Gastroesophageal sphincter (tissue), 4 donors: ENCODE measurements around the gene BAD. TPM values are rescaled to one million over a fixed set of nuclear protein-coding genes. Genes with fewer than 3 reads are reported as not detected.
A peak's percentile ranks its signal among the peaks of the same experiment; 100 is the strongest.
"Not testable (repeated sequence)": the region's sequence is repeated elsewhere in the genome, so short reads cannot be mapped to it uniquely, and the experiment has no call there.

Experiments
- ATAC-seq: fragments of 150-250 bp; one replicate; pipeline ENCODE4 v1.9.1; 2016; ENCODE audit warnings: mild to moderate bottlenecking, moderate library complexity
- H3K27ac ChIP-seq, 4 donors: fragments of 200-600 bp; sonication (generic) in 3 of 4; 1 replicate in 3 of 4; 2 replicates in 1 of 4; pipeline ENCODE4 v1.5.1; 2016 to 2019
- H3K27me3 ChIP-seq: fragments of 200-600 bp; sonication (generic); one replicate; pipeline ENCODE4 v1.5.1; 2019
- H3K36me3 ChIP-seq, 2 donors: fragments of 200-600 bp; sonication (generic); one replicate each; pipeline ENCODE4 v1.5.1; 2019; ENCODE audit warnings: control low read depth in 1 of 2
- H3K4me1 ChIP-seq, 3 donors: fragments of 200-600 bp; sonication (generic); 1 replicate in 2 of 3; 2 replicates in 1 of 3; pipeline ENCODE4 v1.5.1; 2016 to 2019; ENCODE audit warnings: control low read depth in 2 of 3
- H3K4me3 ChIP-seq, 2 donors: fragments of 200-600 bp; sonication (generic); one replicate each; pipeline ENCODE4 v1.5.1; 2019; ENCODE audit warnings: mild to moderate bottlenecking in 1 of 2, moderate library complexity in 1 of 2
- H3K9me3 ChIP-seq, 3 donors: fragments of 200-600 bp; sonication (generic); one replicate each; pipeline ENCODE4 v1.5.1; 2017 to 2019; ENCODE audit warnings: control low read depth in 2 of 3
- EP300 ChIP-seq: sonication (generic); formaldehyde crosslinking; IDR thresholded peaks from one replicate; pipeline ENCODE4 v1.6.1; 2017; ENCODE audit warnings: antibody characterized with exemption, mild to moderate bottlenecking
- POLR2A ChIP-seq, 2 donors: fragments of 450-650 bp; IDR thresholded peaks; one replicate each; pipeline ENCODE4 v1.6.1; 2017; ENCODE audit warnings: antibody characterized with exemption in 2 of 2, mild to moderate bottlenecking in 2 of 2, moderate library complexity in 1 of 2
- POLR2AphosphoS5 ChIP-seq: sonication (generic); formaldehyde crosslinking; IDR thresholded peaks from one replicate; pipeline ENCODE4 v1.6.1; 2017; ENCODE audit warnings: antibody characterized with exemption
- WGBS, 2 donors: methylation state at CpG; one replicate each; pipeline ENCODE4 v1.1.5; 2018; ENCODE audit warnings: low coverage in 1 of 2; 5-methylcytosine and 5-hydroxymethylcytosine counted together
- total RNA-seq, 4 donors: library from RNA; depleted of rRNA; stranded (reverse); fragments of >200 nt; gene quantifications; one replicate each; pipeline ENCODE4 v1.1.0, GENCODE V29; 2016
- TF ChIP-seq, protein P1 (sequence below), 4 experiments: fragments of 200-600 bp in 2 of 4; fragments of 450-650 bp in 2 of 4; sonication (generic) in 1 of 4; IDR thresholded peaks; one replicate each; pipeline ENCODE4 v1.5.1; 2017 to 2019; ENCODE audit warnings: antibody characterized with exemption in 4 of 4, mild to moderate bottlenecking in 2 of 4, moderate library complexity in 2 of 4

Gene BAD
- total RNA-seq, 4 donors from 2014 or later = 97.1 to 156 (median 135) TPM

DNA sequence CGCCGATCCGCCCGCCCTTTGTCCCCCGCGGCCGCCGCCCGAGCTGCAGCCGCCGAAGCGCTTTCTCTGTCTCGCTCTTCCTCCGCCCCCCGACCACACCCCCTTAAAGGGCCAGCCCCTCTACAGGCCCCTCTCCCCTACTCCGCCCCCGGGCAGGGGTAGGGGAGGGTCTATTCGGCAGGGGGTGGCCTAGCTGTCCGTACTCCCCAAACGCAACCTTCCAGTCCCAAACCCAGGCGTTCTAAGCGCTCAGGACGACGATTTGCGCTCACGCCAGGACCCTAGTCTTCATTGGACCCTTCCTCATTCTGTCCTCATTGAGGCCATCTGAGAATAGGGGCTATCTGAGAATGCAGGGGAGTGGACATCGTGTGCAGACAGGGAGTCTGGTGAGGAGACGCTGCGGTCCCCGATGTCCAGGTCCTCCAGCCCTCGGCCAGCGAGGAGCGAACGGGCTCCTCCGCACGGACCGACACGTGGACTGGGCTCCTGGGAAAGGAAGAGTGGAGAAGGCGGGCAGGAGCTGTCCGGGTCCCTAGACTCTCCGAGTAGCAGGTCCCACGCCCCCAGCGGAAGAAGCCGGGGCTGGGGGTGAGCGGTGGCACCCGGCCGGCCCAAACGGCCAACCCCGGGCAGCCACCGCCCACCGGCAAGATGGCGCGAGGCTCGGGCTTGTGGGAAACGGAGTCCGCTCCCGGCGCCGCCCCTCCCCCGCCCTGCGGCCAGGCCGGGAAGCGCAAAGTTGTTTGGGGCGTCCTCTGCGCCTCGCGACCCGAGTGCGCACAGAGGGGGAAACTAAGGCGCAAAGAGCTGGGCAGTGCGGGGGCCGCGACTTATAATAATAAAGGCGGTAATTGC, 37.4 kb downstream of the BAD start, which contains the start of gene PPP1R14B:
PPP1R14B (minus strand) TSS at position 73 of the 858 bp plus-strand sequence. CDS start 270 bp downstream, outside the sequence.
- WGBS, 2 donors = no CpG with 5 or more reads among the region's 74 CpGs
- peak; percentile 69 for ATAC-seq
- peaks cover 0 to 59% (median 44%) of the 10 kb centered on the region in 3 donors for H3K4me1 ChIP-seq
- no peaks in the 10 kb centered on the region for H3K27me3 ChIP-seq
- peak within 1 kb of the TSS; percentile 75 to 92 (median 88) for H3K27ac ChIP-seq
- peaks cover 0 to 15% of the 10 kb centered on the region in 2 donors for H3K36me3 ChIP-seq
- H3K9me3 ChIP-seq = no peaks in the 10 kb centered on the region
- TF ChIP-seq POLR2A (IDR thresholded peaks at IDR 0.05) (peak in 1 of 2 donors; percentile 33), EP300 (no peak), POLR2AphosphoS5 (peak; percentile 34)
- TF ChIP-seq, protein P1, sequence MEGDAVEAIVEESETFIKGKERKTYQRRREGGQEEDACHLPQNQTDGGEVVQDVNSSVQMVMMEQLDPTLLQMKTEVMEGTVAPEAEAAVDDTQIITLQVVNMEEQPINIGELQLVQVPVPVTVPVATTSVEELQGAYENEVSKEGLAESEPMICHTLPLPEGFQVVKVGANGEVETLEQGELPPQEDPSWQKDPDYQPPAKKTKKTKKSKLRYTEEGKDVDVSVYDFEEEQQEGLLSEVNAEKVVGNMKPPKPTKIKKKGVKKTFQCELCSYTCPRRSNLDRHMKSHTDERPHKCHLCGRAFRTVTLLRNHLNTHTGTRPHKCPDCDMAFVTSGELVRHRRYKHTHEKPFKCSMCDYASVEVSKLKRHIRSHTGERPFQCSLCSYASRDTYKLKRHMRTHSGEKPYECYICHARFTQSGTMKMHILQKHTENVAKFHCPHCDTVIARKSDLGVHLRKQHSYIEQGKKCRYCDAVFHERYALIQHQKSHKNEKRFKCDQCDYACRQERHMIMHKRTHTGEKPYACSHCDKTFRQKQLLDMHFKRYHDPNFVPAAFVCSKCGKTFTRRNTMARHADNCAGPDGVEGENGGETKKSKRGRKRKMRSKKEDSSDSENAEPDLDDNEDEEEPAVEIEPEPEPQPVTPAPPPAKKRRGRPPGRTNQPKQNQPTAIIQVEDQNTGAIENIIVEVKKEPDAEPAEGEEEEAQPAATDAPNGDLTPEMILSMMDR (IDR thresholded peaks at IDR 0.05) = peak in 3 of 4 experiments; percentile 37 to 48 (median 45)
- H3K4me3 ChIP-seq = peak within 1 kb of the TSS; percentile 55 to 69

DNA sequence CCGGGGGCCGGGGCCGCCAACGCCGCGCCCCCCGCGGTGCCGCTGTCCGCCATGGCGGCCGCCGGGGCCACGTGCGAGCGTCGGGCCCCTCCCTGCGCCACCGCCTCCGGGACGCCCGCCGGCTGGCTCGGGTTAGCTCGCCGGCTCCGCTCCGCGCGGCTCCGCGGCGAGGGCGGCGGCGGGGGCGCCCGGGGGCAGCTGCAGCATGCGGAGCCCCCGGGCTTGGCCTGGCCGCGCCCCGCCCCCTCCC, 37.9 kb downstream of the BAD start:
- Histone ChIP-seq H3K27ac (peak overlapping the region in 3 of 4 donors; percentile 87 to 92 (median 88)), H3K4me3 (peak overlapping the region; percentile 55 to 69)
- WGBS, 2 donors = no CpG with 5 or more reads among the region's 43 CpGs

DNA sequence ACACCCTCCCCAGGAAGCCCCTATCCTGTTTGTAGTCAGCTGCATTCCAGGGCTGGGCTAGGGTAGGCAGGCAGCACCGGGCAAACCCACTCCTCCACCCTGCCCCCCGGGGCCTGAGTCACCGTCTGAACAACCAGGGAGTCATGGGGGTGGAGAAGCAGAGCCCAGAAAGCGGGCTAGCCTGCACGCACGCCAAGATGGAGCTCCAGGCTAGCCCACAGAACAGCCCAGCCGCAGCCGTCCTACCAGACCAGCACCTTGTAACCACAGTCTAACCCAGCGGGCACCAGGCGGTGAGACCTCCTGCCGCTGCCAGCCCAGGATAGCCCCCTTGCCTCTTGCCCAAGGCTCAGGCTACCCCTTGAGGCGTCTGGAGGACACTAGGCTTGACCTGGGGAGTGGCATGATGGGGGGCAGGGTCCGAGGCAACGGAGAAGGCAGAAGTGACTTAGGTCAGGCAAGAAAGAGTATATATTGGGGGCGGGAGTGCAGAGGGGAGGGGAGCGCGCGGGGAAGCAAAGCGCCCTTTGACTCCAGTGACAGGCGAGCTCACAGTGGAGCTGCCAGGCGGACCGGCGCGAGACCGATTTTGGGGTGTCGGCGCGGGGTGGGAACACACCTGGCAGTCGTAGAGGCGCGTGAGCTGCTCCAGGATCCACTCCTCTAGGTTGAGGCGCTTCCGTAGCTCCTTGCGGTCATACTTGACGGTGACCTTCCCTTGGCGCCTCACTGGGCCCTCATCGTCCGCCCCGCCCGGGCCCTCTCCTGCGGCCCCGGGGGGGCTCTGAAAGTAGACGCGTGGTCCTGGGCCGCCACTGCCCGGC, 38.5 kb downstream of the BAD start:
- WGBS, 2 donors = 0% methylated on average over 2 to 18 of the region's 46 CpGs
- Histone ChIP-seq H3K9me3 (no peaks in the 10 kb centered on the region), H3K4me3 (peak overlapping the region; percentile 52 to 69), H3K27me3 (no peaks in the 10 kb centered on the region), H3K4me1 (peaks cover 0 to 55% (median 43%) of the 10 kb centered on the region in 3 donors), H3K27ac (peak overlapping the region; percentile 22 to 92 (median 88)), H3K36me3 (peaks cover 0 to 15% of the 10 kb centered on the region in 2 donors)
- ATAC-seq = no peak
- no peak for TF ChIP-seq POLR2A (IDR thresholded peaks at IDR 0.05)
- TF ChIP-seq POLR2AphosphoS5 = peak; percentile 5

More for the DNA sequence above, 37.9 kb downstream of the BAD start:
- Histone ChIP-seq H3K36me3 (peaks cover 0 to 15% of the 10 kb centered on the region in 2 donors), H3K4me1 (peaks cover 0 to 58% (median 43%) of the 10 kb centered on the region in 3 donors)
- H3K27me3 ChIP-seq, H3K9me3 ChIP-seq: not testable (repeated sequence)
- ATAC-seq = peak; percentile 6

DNA sequence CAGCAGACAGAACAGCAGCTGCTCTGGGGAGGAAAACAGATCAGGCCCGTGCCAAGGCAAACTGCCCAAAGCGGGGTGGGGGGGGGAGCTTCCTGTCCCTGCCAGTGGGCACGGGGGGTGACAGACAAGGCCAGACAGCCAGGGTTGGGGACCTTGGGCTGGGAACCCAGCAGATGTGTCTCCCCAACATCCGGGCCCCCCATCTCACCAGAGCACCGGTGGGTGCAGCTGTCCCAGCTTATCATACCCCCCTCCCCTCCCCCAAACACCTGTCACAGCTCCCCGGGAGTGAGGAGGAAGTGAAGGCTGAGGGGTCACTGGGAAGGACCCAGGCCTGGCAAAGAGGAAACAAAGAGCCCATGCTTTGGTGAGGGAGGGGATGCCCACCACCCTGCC, 39.1 kb downstream of the BAD start:
- Histone ChIP-seq H3K27ac (peak overlapping the region; percentile 22 to 92 (median 88)), H3K4me3 (peak overlapping the region; percentile 52 to 69), H3K36me3 (peaks cover 0 to 15% of the 10 kb centered on the region in 2 donors), H3K9me3 (no peaks in the 10 kb centered on the region), H3K4me1 (peaks cover 0 to 51% (median 38%) of the 10 kb centered on the region in 3 donors), H3K27me3 (no peaks in the 10 kb centered on the region)
- ATAC-seq = no peak
- TF ChIP-seq EP300 = no peak
- TF ChIP-seq POLR2AphosphoS5 = no peak
- TF ChIP-seq POLR2A (IDR thresholded peaks at IDR 0.05) = no peak
- TF ChIP-seq, protein P1 (IDR thresholded peaks at IDR 0.05) = no peak
- WGBS, 2 donors = no CpG with 5 or more reads among the region's 6 CpGs

DNA sequence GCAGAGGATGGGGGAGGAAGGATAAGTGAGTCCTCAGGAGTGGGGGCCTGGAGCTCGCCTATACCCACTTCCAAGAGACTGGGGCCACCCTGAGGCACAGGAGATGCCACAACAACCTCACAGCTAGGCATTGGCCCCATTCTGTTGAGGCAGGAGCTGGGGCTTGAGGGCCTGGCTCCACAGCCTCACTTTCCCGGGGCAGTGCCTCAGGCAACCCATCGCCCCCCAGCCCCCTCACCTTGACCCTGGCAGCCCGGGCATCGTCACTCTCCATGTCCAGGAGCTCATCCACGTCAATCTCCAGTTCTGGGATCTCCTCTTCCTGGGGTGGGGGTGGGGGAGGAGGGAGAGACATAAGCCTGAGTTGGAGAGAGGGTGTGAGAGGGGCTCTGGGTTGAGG, 39.5 kb downstream of the BAD start:
- 40% methylated on average over 1 of the region's 6 CpGs; no CpG with 5 or more reads in 1 of the 2 donors for WGBS, 2 donors
- no peaks in the 10 kb centered on the region for H3K27me3 ChIP-seq
- no peak for ATAC-seq
- peak overlapping the region in 3 of 4 donors; percentile 87 to 92 (median 88) for H3K27ac ChIP-seq
- peak overlapping the region in 1 of 2 donors; percentile 69 for H3K4me3 ChIP-seq
- TF ChIP-seq, protein P1 (IDR thresholded peaks at IDR 0.05) = no peak
- no peak for TF ChIP-seq POLR2AphosphoS5
- TF ChIP-seq POLR2A (IDR thresholded peaks at IDR 0.05) = no peak
- TF ChIP-seq EP300 = no peak
- H3K36me3 ChIP-seq = peaks cover 0 to 15% of the 10 kb centered on the region in 2 donors
- peaks cover 0 to 53% (median 42%) of the 10 kb centered on the region in 3 donors for H3K4me1 ChIP-seq
- no peaks in the 10 kb centered on the region for H3K9me3 ChIP-seq
